ENCODE results near the gene AKIRIN1. TPM values are rescaled to one million over a fixed set of nuclear protein-coding genes. Genes with fewer than 3 reads are reported as not detected.
"Not testable (repeated sequence)": the region's sequence is repeated elsewhere in the genome, so short reads cannot be mapped to it uniquely, and the experiment has no call there.

Gene AKIRIN1
- total RNA-seq, 1 donor from 2014 or later, result 96.1 TPM

DNA sequence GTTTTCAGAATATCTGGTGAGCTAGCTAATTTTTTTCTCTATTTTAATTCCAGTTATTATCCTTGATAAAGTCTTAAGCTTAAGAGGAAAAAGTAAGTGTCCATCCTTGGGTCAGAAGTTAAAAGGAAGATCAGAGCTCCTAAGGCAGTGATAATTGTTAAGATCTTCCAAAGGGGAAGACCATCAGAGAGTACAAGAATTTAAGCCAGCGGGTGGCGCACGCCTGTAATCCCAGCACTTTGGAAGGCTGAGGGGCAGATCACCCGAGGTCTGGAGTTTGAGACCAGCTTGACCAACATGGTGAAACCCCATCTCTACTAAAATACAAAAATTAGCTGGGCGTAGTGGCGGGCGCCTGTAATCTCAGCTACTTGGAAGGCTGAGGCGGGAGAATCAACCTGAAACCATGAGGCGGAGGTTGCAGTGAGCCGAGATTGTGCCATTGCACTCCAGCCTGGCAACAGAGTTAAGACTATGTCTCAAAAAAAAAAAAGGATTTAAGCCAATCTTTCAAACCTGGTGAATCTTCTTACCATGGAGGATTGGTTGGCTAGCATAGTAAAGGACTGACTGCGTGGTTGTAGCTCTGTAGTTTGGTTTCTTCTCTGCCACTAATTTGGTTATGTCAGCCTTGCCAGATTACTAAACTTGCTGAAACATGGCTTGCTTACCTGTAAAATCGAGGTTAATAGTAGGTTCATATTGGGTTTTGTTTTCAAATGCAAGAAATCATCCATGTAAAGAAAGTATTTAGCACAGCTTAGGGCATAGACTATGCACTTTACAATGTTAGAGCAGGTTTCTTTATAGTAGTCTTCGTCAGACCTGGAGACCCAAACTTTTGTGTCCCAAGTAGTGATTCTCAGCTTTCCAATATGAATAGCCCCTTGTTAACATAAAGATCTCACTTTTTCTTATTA is 15.9 kb downstream of the AKIRIN1 start:
- no peaks in the 10 kb centered on the region for H3K9me3 Mint-ChIP-seq (ENCODE audit: low read depth)
- no peaks in the 10 kb centered on the region for H3K4me1 Mint-ChIP-seq (ENCODE audit: low read depth)
- DNase-seq (ENCODE audit: low spot score, unreplicated experiment), result no peak
- TF ChIP-seq CTCF (IDR thresholded peaks at IDR 0.05; ENCODE audit: unreplicated experiment), result no peak
- no peaks in the 10 kb centered on the region for H3K27me3 Mint-ChIP-seq
- H3K27ac Mint-ChIP-seq, result no peak overlapping the region
- peaks cover 37% of the 10 kb centered on the region for H3K36me3 Mint-ChIP-seq (ENCODE audit: insufficient read depth)
- H3K4me3 Mint-ChIP-seq (ENCODE audit: low read depth), result no peak overlapping the region

- H3K9me3 Mint-ChIP-seq (ENCODE audit: low read depth); H3K4me3 Mint-ChIP-seq (ENCODE audit: low read depth); H3K27me3 Mint-ChIP-seq; H3K27ac Mint-ChIP-seq; DNase-seq (ENCODE audit: low spot score, unreplicated experiment): not testable (repeated sequence)
- peaks cover 13% of the 10 kb centered on the region for H3K4me1 Mint-ChIP-seq (ENCODE audit: low read depth)
- peaks cover 16% of the 10 kb centered on the region for H3K36me3 Mint-ChIP-seq (ENCODE audit: insufficient read depth)
These were observed 23.9 kb downstream of the AKIRIN1 start for GRCh38 chr1:39014956-39015355.

- Mint-ChIP-seq H3K4me1 (ENCODE audit: low read depth) (peaks cover 13% of the 10 kb centered on the region), H3K9me3 (ENCODE audit: low read depth) (no peaks in the 10 kb centered on the region), H3K4me3 (ENCODE audit: low read depth) (no peak overlapping the region), H3K27me3 (no peaks in the 10 kb centered on the region), H3K36me3 (ENCODE audit: insufficient read depth) (peaks cover 14% of the 10 kb centered on the region), H3K27ac (no peak overlapping the region)
- no peak for DNase-seq (ENCODE audit: low spot score, unreplicated experiment)
- TF ChIP-seq CTCF (IDR thresholded peaks at IDR 0.05; ENCODE audit: unreplicated experiment), result no peak
These were observed 25.6 kb downstream of the AKIRIN1 start for GRCh38 chr1:39016604-39017171.

DNA sequence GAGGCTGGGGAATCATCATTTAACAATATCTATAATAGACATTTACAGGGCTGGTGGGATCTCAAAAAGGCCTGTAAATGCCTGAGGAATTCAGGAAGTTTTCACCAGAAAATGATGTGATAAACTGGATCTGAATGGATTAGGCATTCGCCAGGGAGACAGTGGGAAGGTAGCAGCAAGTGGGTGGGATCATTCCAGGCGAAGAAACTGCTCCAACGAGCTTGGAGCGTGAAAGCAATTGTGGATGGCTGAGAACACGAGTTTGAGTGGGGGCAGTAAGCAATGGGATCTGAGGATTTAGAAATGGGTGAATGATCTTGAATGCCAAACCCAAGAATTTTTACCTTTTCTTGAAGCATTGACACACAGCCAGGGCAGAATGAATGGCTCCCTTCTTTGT is 26.2 kb downstream of the AKIRIN1 start:
- Mint-ChIP-seq H3K27me3 (no peaks in the 10 kb centered on the region), H3K27ac (peak overlapping the region; percentile 31), H3K4me1 (ENCODE audit: low read depth) (peaks cover 13% of the 10 kb centered on the region), H3K4me3 (ENCODE audit: low read depth) (no peak overlapping the region), H3K9me3 (ENCODE audit: low read depth) (no peaks in the 10 kb centered on the region), H3K36me3 (ENCODE audit: insufficient read depth) (peaks cover 8% of the 10 kb centered on the region)
- no peak for DNase-seq (ENCODE audit: low spot score, unreplicated experiment)
- TF ChIP-seq CTCF (IDR thresholded peaks at IDR 0.05; ENCODE audit: unreplicated experiment), result no peak

- H3K27ac Mint-ChIP-seq; H3K36me3 Mint-ChIP-seq (ENCODE audit: insufficient read depth); H3K9me3 Mint-ChIP-seq (ENCODE audit: low read depth); H3K27me3 Mint-ChIP-seq; H3K4me3 Mint-ChIP-seq (ENCODE audit: low read depth); DNase-seq (ENCODE audit: low spot score, unreplicated experiment): not testable (repeated sequence)
- peaks cover 13% of the 10 kb centered on the region for H3K4me1 Mint-ChIP-seq (ENCODE audit: low read depth)
These were observed 29.4 kb downstream of the AKIRIN1 start for GRCh38 chr1:39020494-39020893.

DNA sequence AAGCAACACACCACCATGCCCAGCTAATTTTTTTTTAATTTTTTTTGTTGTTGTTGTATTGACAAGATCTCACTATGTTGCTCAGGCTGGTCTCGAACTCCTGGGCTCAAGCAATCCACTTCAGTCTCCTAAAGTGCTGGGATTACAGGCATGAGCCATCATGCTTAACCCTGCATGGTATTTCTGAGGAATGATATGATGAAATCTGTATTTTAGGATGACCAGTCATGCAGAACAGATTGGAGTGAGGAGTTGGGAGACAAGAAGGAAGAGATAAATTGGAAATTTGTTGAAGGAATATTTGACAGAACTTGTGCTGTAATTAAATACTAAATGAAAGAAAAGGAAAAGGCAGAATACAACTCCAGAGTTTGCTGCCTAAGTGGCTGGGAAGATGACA is 30.4 kb downstream of the AKIRIN1 start:
- Mint-ChIP-seq H3K9me3 (ENCODE audit: low read depth) (no peaks in the 10 kb centered on the region), H3K27me3 (no peaks in the 10 kb centered on the region), H3K27ac (no peak overlapping the region)

More for the DNA sequence above, 30.4 kb downstream of the AKIRIN1 start:
- no peaks in the 10 kb centered on the region for H3K36me3 Mint-ChIP-seq (ENCODE audit: insufficient read depth)
- H3K4me1 Mint-ChIP-seq (ENCODE audit: low read depth), result peaks cover 13% of the 10 kb centered on the region
- no peak overlapping the region for H3K4me3 Mint-ChIP-seq (ENCODE audit: low read depth)
- no peak for TF ChIP-seq CTCF (IDR thresholded peaks at IDR 0.05; ENCODE audit: unreplicated experiment)
- DNase-seq (ENCODE audit: low spot score, unreplicated experiment), result no peak

Data from progenitor cell of endocrine pancreas (in vitro differentiated cells).